Midbrain (tissue), 1 donor: Measurements from ENCODE around the gene MACROD1.

Experiments used
- DNase-seq: peaks from one replicate; lab custom pipeline; 2025; lab: John Stamatoyannopoulos, UW

Gene MACROD1

GRCh38 chr11:64090806-64091516, 75.0 kb downstream of the MACROD1 start:
- DNase-seq: no peak

- DNase-seq: no peak
Observed at GRCh38 chr11:64089915-64090805, 75.8 kb downstream of the MACROD1 start.

GRCh38 chr11:64089493-64089892, 76.4 kb downstream of the MACROD1 start:
- DNase-seq: peak; percentile 57

DNA sequence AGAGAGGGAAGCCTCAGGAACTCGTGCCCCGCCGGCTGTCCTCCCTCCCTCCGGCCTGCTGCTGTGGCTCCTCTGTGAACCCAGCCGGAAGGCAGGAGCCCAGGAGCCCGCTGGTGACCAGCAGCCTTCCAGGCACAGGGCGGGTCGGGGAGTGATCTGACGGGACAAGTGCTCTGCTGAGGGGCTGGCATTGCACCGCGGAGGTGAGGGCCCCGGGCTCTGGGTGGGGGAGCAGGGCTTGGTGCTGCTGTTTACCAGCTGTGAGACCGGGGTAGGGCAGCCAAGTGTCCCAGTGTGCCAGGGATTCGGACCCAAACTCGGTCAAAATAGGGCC, 76.9 kb downstream of the MACROD1 start:
- DNase-seq: no peak

- DNase-seq: no peak
Observed at GRCh38 chr11:64088162-64089026, 77.5 kb downstream of the MACROD1 start.

- peak; percentile 45 for DNase-seq
Observed at GRCh38 chr11:64086258-64087123, 79.4 kb downstream of the MACROD1 start.

DNA sequence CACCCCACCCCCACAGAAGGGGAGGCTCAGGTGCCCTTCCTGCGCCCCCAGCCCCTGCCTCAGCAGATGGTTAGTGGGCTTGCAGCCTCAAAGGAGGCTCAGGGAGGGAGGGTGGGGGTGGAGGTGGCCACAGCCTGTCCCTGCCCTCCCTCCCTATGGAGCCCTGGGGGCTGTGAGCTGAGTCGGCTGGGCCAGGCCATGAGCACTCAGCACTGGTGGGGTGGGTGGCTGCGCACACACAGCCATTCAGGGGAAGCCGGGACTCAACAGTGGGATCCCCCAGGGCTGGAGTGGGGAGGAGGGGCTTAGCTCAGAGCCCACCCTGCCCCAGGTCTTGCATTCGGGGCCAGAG, 80.0 kb downstream of the MACROD1 start:
- DNase-seq: no peak

- DNase-seq: no peak
Observed at GRCh38 chr11:64084951-64085710, 80.8 kb downstream of the MACROD1 start.

- no peak for DNase-seq
Observed at GRCh38 chr11:64084146-64084950, 81.6 kb downstream of the MACROD1 start.

DNA sequence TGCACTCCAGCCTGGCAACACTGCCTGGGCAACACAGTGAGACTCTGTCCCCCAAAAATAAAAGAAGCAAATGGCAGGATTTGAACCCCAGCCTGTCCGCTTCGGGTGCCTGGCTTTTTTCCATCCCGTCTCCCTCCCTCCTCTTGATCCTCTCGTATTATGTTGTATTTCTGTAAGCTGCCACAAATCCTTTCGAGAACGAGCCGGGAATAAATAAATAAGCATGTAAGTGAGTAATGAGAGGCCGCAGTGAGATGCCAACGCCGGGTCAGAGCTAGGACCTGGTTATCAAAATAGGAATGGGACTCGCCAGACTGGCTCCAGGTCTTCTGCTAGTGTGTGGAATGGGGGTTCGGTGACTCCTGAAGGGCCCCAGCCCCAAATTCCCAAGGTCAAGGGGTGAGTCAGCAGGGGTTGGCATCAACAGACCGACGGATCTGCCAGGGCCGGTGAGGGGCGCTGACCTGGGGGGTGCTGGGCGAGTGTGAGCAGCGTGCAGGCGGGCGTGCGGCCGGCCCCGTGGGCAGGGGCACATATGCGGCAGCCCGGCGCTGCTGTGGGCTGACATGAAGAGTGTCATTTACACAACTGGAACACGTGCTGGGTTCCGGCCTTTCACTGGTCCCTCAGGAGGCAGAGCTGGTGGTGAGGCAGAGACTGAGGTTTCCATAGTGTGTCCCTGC, 82.4 kb downstream of the MACROD1 start:
- DNase-seq: no peak

DNA sequence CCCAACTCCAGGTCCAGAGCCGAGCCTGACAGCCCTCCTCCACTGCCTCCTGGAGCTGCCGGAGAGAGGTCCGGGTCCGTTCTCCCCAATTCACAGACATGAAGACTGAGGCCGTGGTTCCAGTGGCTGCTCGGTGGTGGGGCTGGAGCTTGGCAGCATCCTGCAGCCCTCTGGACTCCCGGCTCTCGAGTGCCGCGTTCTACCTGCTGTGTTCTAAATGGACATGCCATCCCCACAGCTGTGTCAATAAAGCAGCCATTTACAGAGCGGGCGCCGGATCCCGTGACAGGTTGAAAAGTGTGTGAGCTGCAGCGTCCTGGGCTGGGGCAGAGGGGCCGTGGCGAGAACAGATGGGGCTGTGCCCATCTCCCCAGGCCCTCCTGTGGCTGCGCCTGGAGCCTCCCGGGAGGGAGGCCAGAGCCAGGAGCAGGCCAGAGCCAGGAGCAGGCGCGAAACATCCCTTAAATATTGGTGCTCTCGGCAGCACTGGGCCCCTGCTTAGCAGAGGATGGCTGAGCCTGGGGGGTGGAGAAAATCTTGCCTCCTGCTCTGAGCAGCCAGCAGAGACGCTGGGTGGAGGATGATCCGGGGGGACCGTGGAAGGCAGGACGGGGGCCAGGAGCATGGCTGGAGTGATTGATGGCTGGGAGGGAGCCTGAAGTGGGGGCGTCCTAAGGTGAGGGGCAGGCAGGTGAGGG, 84.0 kb downstream of the MACROD1 start:
- no peak for DNase-seq

DNA sequence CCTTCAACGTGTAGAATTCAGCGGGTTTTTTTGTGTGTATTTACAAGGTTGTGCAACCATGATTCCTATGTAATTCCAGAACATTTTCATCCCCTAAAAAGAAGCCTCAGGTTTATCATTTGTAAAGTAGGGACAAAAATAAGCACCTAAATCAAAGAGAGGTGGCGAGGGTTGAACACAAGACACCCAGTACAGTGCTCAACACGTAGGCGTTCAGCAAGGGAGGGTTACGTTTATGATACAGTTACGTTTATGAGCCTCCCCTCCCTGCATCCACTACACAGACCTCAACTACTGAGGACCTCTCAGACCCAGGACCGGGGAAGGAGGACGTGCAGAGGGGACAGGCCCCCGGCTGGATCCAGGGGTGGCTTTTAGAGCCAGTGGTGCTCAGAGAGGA, 85.5 kb downstream of the MACROD1 start:
- no peak for DNase-seq

DNA sequence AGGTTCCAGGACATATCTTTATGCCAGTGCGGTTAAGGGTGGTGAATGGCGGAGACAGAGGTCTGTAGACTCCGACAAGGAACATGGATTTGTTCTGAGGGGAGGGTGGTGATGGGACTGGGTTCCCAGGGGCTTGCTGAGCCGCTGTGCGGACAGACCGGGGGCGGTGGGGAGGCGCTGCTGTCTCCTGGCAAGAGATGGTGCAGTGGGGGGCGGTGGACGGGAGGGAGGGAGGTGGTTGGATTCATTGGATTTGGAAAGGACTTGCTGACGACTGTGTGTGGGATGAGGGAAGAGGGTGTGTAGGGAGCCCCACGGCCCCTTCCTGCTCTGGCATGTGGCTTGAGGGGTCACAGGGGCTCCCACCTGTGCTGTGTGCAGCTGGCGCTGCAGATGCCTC, 87.0 kb downstream of the MACROD1 start:
- DNase-seq: no peak

DNA sequence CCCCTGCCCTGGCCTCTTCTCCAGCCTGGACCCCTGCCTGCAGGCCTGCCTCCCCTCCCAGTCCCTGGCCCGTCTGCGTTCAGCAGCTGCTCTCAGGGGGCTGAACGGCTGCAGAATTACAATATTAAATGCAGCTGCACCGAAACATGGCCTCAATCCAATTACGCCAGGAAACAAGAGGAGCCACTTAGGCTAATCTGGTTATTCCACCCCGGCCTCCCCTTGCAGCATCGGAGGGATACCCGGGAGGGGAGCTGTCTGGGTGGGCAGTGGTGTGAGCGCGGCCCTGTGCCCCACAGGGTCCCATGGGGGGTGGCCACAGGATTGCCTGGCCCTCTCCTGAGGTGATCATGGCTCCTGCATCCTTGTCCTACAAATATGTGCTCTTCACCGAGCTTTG, 87.6 kb downstream of the MACROD1 start:
- DNase-seq: no peak

- DNase-seq: no peak
Observed at GRCh38 chr11:64077607-64078006, 88.3 kb downstream of the MACROD1 start.

- DNase-seq: no peak
Observed at GRCh38 chr11:64076758-64077157, 89.2 kb downstream of the MACROD1 start.

DNA sequence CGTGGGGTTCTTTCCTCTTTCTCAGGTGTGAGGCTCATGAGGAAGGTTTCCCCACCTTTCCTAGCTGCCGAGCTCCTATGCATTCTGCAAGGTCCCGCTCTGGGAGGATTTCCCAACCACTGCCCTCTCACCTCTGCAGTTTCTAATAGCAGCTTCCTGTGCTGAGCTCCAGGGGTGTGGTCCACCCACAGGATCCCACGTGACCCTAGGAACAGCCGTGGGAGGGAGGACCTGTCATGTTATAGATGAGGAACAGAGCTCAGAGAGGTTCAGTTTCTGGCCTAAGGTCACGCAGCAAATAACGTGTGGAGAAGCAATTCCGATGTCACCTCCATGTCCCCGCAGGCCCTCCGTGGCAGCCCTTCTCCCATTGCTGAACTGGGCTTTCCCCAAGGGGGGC, 91.7 kb downstream of the MACROD1 start:
- DNase-seq: no peak

DNA sequence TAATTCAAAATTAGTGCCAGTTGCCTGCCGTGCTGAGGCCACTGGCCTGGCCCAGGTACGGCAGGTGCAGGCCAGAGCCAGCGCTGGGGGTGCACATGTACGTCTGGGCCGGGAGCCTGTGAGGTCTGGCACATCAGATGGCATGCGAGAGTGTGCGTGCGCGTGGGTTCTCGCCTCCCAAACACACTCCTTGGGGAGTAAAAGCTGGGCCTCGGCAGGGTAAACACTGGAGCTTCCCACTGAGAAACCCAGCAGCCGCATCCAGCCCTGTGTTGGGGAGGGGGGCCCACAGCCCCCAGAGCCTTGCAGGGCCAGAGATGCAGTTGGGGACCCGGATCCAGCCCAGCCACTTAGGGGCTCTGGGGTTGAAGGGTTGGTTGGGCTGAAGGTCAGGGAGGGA, 92.4 kb downstream of the MACROD1 start:
- no peak for DNase-seq

DNA sequence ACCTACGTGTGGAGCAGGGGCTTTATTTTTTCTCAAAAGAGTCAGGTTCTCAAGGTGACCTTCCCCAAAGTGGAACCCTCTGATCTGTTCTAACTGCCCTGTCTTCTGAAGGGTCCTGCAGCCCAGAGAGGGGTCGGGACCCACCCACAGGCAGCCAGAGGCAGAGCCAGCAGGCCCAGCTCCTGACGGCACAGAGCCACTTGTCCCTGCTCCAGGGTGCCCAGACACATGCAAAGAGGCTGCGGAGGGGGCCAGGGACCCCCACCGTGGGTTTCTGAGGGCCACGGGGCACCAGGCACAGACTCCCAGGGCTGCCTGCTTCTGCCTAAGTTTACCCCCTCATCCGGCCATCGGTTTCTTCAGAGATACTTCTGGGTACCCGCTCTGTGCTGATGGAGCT, 93.0 kb downstream of the MACROD1 start:
- no peak for DNase-seq
